ENCODE data around the gene PDE4B. TPM values are rescaled to one million over a fixed set of nuclear protein-coding genes. Genes with fewer than 3 reads are reported as not detected.

The PDE4B gene
- polyA plus RNA-seq, 1 experiment, result 20.6 TPM

- Histone ChIP-seq H3K36me3 (ENCODE audit: control insufficient read depth, insufficient read depth, low read length) (no peaks in the 10 kb centered on the region), H3K4me3 (ENCODE audit: low read depth, low read length) (no peak overlapping the region), H3K27me3 (ENCODE audit: control insufficient read depth, insufficient read depth, low read length) (no peaks in the 10 kb centered on the region)
- CTCF ChIA-PET, result interaction anchor here (1.2 kb wide), 1 partner anchor 58 kb away, joined by 4 read pairs; no protein-coding TSS in a partner anchor
- POLR2A ChIA-PET, result no interaction called here
- DNase-seq (ENCODE audit: low read depth), result no peak
- TF ChIP-seq CTCF (IDR thresholded peaks at IDR 0.05; ENCODE audit: insufficient read depth, low read depth, low read length), result no peak
Measured at GRCh38 chr1:66323958-66324625, 531.4 kb downstream of the PDE4B start.

- ChIA-PET POLR2A (no interaction called here), CTCF (no interaction called here)
- no peak for TF ChIP-seq CTCF (IDR thresholded peaks at IDR 0.05; ENCODE audit: insufficient read depth, low read depth, low read length)
- H3K27me3 ChIP-seq (ENCODE audit: control insufficient read depth, insufficient read depth, low read length), result no peaks in the 10 kb centered on the region
- H3K4me3 ChIP-seq (ENCODE audit: low read depth, low read length), result no peak overlapping the region
- DNase-seq (ENCODE audit: low read depth), result no peak
- no peaks in the 10 kb centered on the region for H3K36me3 ChIP-seq (ENCODE audit: control insufficient read depth, insufficient read depth, low read length)
Measured at GRCh38 chr1:66325594-66326380, 533.1 kb downstream of the PDE4B start.

- POLR2A ChIA-PET, result no interaction called here
- Histone ChIP-seq H3K27me3 (ENCODE audit: control insufficient read depth, insufficient read depth, low read length) (no peaks in the 10 kb centered on the region), H3K4me3 (ENCODE audit: low read depth, low read length) (no peak overlapping the region), H3K36me3 (ENCODE audit: control insufficient read depth, insufficient read depth, low read length) (no peaks in the 10 kb centered on the region)
- CTCF ChIA-PET, result no interaction called here
- no peak for TF ChIP-seq CTCF (IDR thresholded peaks at IDR 0.05; ENCODE audit: insufficient read depth, low read depth, low read length)
- DNase-seq (ENCODE audit: low read depth), result no peak
Measured at GRCh38 chr1:66326867-66327266, 534.2 kb downstream of the PDE4B start.

GRCh38 chr1:66327588-66327987 is 534.9 kb downstream of the PDE4B start:
- H3K4me3 ChIP-seq (ENCODE audit: low read depth, low read length), result no peak overlapping the region
- no peaks in the 10 kb centered on the region for H3K27me3 ChIP-seq (ENCODE audit: control insufficient read depth, insufficient read depth, low read length)
- DNase-seq (ENCODE audit: low read depth), result no peak
- H3K36me3 ChIP-seq (ENCODE audit: control insufficient read depth, insufficient read depth, low read length), result no peaks in the 10 kb centered on the region
- no peak for TF ChIP-seq CTCF (IDR thresholded peaks at IDR 0.05; ENCODE audit: insufficient read depth, low read depth, low read length)
- ChIA-PET CTCF (no interaction called here), POLR2A (no interaction called here)

GRCh38 chr1:66328896-66329295 is 536.2 kb downstream of the PDE4B start:
- H3K36me3 ChIP-seq (ENCODE audit: control insufficient read depth, insufficient read depth, low read length), result no peaks in the 10 kb centered on the region
- H3K4me3 ChIP-seq (ENCODE audit: low read depth, low read length), result no peak overlapping the region
- CTCF ChIA-PET, result interaction anchor here (0.6 kb wide), 1 partner anchor 40 kb away, joined by 3 read pairs; no protein-coding TSS in a partner anchor
- DNase-seq (ENCODE audit: low read depth), result no peak
- no peak for TF ChIP-seq CTCF (IDR thresholded peaks at IDR 0.05; ENCODE audit: insufficient read depth, low read depth, low read length)
- no peaks in the 10 kb centered on the region for H3K27me3 ChIP-seq (ENCODE audit: control insufficient read depth, insufficient read depth, low read length)
- POLR2A ChIA-PET, result no interaction called here
